Measurements from ENCODE around the gene SCG5.

GRCh38 chr15:32688151-32688639, 46.7 kb downstream of the SCG5 start:
- TF ChIP-seq POLR2A (IDR thresholded peaks at IDR 0.05) (no peak), CTCF (IDR thresholded peaks at IDR 0.05) (no peak)
